Osteoblast (primary cell): ENCODE data around the gene SMO. TPM values are rescaled to one million over a fixed set of nuclear protein-coding genes. Genes with fewer than 3 reads are reported as not detected.
A peak's percentile ranks its signal among the peaks of the same experiment; 100 is the strongest.
"Not testable (repeated sequence)": the region's sequence is repeated elsewhere in the genome, so short reads cannot be mapped to it uniquely, and the experiment has no call there.

ENCODE experiments used
- DNase-seq: peaks from one replicate; pipeline ENCODE4 v3.0.0; 2011; ENCODE audit warnings: low spot score, mixed read lengths; ENCODE audit not compliant: insufficient read length; ENCODE audit errors: missing footprints
- H2AFZ ChIP-seq: 2 replicates; pipeline ENCODE4 v1.6.0; 2011; ENCODE audit warnings: mild to moderate bottlenecking, low read length
- H3K27ac ChIP-seq: 2 replicates; pipeline ENCODE4 v1.5.1; 2011; ENCODE audit warnings: mild to moderate bottlenecking, low read depth, low read length, moderate library complexity
- H3K27me3 ChIP-seq: 2 replicates; pipeline ENCODE4 v1.6.0; 2012; ENCODE audit warnings: mild to moderate bottlenecking, control low read depth, inconsistent platforms, low read length, moderate library complexity; ENCODE audit not compliant: insufficient read depth
- H3K36me3 ChIP-seq: 2 replicates; pipeline ENCODE4 v1.5.1; 2011; ENCODE audit warnings: mild to moderate bottlenecking, low read length, control low read depth, moderate library complexity; ENCODE audit not compliant: insufficient read depth
- H3K4me1 ChIP-seq: 2 replicates; pipeline ENCODE4 v1.5.1; 2011; ENCODE audit warnings: mild to moderate bottlenecking, low read length, control low read depth, moderate library complexity; ENCODE audit not compliant: insufficient read depth
- H3K4me2 ChIP-seq: 2 replicates; pipeline ENCODE4 v1.6.0; 2011; ENCODE audit warnings: mild to moderate bottlenecking, low read length; ENCODE audit not compliant: insufficient read depth
- H3K4me3 ChIP-seq: fragments of 200-600 bp; sonication (generic); 3 replicates; pipeline ENCODE4 v1.5.1; 2012; ENCODE audit warnings: mild to moderate bottlenecking, low read length, inconsistent platforms; ENCODE audit not compliant: insufficient read depth
- H3K79me2 ChIP-seq: 2 replicates; pipeline ENCODE4 v1.6.0; 2012; ENCODE audit warnings: mild to moderate bottlenecking, low read length, control low read depth, inconsistent platforms; ENCODE audit not compliant: insufficient read depth
- H3K9me3 ChIP-seq: 2 replicates; pipeline ENCODE4 v1.5.1; 2011; ENCODE audit warnings: low read depth, low read length, control low read depth
- H4K20me1 ChIP-seq: 2 replicates; pipeline ENCODE4 v1.6.0; 2012; ENCODE audit warnings: mild to moderate bottlenecking, low read length, control low read depth; ENCODE audit not compliant: insufficient read depth
- total RNA-seq: library from RNA; depleted of rRNA; stranded (reverse); fragments of >200 nt; gene quantifications from 2 replicates; pipeline ENCODE4 v1.2.3, GENCODE V29; 2012
- TF ChIP-seq, protein P1 (sequence below): IDR thresholded peaks from 2 replicates; pipeline ENCODE4 v1.5.1; 2011; ENCODE audit warnings: mild to moderate bottlenecking, low read depth, low read length, moderate library complexity; ENCODE audit errors: extremely low read depth

Gene SMO
- total RNA-seq, 1 donor = 19.9 TPM

DNA sequence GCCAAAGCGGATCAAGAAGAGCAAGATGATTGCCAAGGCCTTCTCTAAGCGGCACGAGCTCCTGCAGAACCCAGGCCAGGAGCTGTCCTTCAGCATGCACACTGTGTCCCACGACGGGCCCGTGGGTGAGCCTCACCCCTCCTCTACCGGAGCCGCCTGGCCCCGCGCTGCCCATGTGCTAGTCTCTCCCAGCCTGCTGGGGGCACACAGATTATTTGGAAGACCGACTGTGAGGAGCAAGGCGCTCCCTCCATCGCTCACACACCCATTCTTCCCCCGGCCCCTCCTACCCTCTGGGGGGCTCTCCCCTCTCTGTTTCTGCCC lies 22.5 kb downstream of the SMO start:
- TF ChIP-seq, protein P1, sequence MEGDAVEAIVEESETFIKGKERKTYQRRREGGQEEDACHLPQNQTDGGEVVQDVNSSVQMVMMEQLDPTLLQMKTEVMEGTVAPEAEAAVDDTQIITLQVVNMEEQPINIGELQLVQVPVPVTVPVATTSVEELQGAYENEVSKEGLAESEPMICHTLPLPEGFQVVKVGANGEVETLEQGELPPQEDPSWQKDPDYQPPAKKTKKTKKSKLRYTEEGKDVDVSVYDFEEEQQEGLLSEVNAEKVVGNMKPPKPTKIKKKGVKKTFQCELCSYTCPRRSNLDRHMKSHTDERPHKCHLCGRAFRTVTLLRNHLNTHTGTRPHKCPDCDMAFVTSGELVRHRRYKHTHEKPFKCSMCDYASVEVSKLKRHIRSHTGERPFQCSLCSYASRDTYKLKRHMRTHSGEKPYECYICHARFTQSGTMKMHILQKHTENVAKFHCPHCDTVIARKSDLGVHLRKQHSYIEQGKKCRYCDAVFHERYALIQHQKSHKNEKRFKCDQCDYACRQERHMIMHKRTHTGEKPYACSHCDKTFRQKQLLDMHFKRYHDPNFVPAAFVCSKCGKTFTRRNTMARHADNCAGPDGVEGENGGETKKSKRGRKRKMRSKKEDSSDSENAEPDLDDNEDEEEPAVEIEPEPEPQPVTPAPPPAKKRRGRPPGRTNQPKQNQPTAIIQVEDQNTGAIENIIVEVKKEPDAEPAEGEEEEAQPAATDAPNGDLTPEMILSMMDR = no peak
- no peak overlapping the region for H3K4me2 ChIP-seq
- H2AFZ ChIP-seq = no peak overlapping the region
- H3K4me3 ChIP-seq = no peak overlapping the region
- H4K20me1 ChIP-seq = peaks cover 5% of the 10 kb centered on the region
- no peaks in the 10 kb centered on the region for H3K27me3 ChIP-seq
- no peaks in the 10 kb centered on the region for H3K36me3 ChIP-seq
- no peak for DNase-seq
- no peaks in the 10 kb centered on the region for H3K4me1 ChIP-seq
- H3K9me3 ChIP-seq = no peaks in the 10 kb centered on the region
- no peak overlapping the region for H3K27ac ChIP-seq
- H3K79me2 ChIP-seq = no peaks in the 10 kb centered on the region

DNA sequence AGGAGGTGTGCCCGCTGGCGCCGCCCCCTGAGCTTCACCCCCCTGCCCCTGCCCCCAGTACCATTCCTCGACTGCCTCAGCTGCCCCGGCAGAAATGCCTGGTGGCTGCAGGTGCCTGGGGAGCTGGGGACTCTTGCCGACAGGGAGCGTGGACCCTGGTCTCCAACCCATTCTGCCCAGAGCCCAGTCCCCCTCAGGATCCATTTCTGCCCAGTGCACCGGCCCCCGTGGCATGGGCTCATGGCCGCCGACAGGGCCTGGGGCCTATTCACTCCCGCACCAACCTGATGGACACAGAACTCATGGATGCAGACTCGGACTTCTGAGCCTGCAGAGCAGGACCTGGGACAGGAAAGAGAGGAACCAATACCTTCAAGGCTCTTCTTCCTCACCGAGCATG lies 23.7 kb downstream of the SMO start:
- no peaks in the 10 kb centered on the region for H3K4me1 ChIP-seq
- H3K4me3 ChIP-seq = no peak overlapping the region
- no peak for DNase-seq
- no peaks in the 10 kb centered on the region for H3K9me3 ChIP-seq
- peaks cover 5% of the 10 kb centered on the region for H4K20me1 ChIP-seq
- H3K36me3 ChIP-seq = no peaks in the 10 kb centered on the region
- no peak overlapping the region for H3K27ac ChIP-seq
- no peaks in the 10 kb centered on the region for H3K27me3 ChIP-seq
- no peak overlapping the region for H3K4me2 ChIP-seq
- H3K79me2 ChIP-seq = no peaks in the 10 kb centered on the region
- H2AFZ ChIP-seq = no peak overlapping the region
- TF ChIP-seq, protein P1 = no peak

DNA sequence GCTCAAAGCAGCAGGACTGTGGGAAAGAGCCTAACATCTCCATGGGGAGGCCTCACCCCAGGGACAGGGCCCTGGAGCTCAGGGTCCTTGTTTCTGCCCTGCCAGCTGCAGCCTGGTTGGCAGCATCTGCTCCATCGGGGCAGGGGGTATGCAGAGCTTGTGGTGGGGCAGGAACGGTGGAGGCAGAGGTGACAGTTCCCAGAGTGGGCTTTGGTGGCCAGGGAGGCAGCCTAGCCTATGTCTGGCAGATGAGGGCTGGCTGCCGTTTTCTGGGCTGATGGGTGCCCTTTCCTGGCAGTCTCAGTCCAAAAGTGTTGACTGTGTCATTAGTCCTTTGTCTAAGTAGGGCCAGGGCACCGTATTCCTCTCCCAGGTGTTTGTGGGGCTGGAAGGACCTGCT lies 24.2 kb downstream of the SMO start:
- Histone ChIP-seq H2AFZ (no peak overlapping the region), H3K4me1 (no peaks in the 10 kb centered on the region), H3K4me3 (no peak overlapping the region), H3K9me3 (no peaks in the 10 kb centered on the region), H3K79me2 (no peaks in the 10 kb centered on the region), H3K27ac (no peak overlapping the region), H3K4me2 (no peak overlapping the region), H3K27me3 (no peaks in the 10 kb centered on the region), H3K36me3 (no peaks in the 10 kb centered on the region), H4K20me1 (peaks cover 5% of the 10 kb centered on the region)
- no peak for DNase-seq
- TF ChIP-seq, protein P1 = no peak

DNA sequence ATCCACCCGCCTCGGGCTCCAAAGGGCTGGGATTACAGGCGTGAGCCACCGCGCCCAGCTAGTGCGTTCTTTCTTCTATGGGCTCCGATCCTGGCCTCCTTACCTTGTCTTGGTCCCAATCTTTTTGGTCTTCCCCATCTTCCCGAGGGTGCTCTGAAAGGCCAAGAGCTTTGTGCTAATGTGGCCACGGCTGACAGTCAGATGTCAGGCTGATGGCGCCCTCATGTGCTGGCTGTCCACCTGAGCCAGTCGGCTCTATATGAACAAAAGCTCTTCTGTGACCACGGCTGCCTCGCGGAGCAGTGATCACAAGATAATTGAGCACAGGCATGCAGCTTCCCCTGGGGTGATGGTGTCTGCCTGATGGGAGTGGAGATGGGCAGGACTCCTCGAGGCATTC lies 25.4 kb downstream of the SMO start:
- H3K4me2 ChIP-seq = no peak overlapping the region

DNA sequence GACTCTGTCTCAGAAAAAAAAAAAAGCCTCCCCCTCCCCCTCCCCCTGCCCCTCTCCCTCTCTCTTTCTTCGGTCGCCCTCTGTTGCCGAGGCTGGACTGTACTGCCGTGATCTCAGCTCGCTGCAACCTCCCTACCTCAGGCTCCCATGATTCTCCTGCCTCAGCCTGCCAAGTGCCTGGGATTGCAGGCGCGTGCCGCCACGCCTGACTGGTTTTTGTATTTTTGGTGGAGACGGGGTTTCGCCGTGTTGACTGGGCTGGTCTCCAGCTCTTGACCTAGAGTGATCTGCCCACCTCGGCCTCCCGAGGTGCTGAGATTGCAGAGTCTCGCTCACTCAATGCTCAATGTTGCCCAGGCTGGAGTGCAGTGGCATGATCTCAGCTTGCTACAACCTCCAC lies 27.3 kb downstream of the SMO start:
- H3K4me2 ChIP-seq, H2AFZ ChIP-seq, H4K20me1 ChIP-seq, H3K36me3 ChIP-seq, H3K4me1 ChIP-seq, H3K9me3 ChIP-seq, H3K27ac ChIP-seq, H3K27me3 ChIP-seq, H3K4me3 ChIP-seq, H3K79me2 ChIP-seq, DNase-seq: not testable (repeated sequence)

More for the DNA sequence above, 25.4 kb downstream of the SMO start:
- peaks cover 5% of the 10 kb centered on the region for H4K20me1 ChIP-seq
- no peak overlapping the region for H3K27ac ChIP-seq
- no peaks in the 10 kb centered on the region for H3K79me2 ChIP-seq
- DNase-seq = peak; percentile 85
- H3K27me3 ChIP-seq = no peaks in the 10 kb centered on the region
- no peak overlapping the region for H3K4me3 ChIP-seq
- peak overlapping the region; percentile 65 for H2AFZ ChIP-seq
- H3K36me3 ChIP-seq = no peaks in the 10 kb centered on the region
- no peaks in the 10 kb centered on the region for H3K4me1 ChIP-seq
- TF ChIP-seq, protein P1 = peak; percentile 7
- H3K9me3 ChIP-seq = no peaks in the 10 kb centered on the region

DNA sequence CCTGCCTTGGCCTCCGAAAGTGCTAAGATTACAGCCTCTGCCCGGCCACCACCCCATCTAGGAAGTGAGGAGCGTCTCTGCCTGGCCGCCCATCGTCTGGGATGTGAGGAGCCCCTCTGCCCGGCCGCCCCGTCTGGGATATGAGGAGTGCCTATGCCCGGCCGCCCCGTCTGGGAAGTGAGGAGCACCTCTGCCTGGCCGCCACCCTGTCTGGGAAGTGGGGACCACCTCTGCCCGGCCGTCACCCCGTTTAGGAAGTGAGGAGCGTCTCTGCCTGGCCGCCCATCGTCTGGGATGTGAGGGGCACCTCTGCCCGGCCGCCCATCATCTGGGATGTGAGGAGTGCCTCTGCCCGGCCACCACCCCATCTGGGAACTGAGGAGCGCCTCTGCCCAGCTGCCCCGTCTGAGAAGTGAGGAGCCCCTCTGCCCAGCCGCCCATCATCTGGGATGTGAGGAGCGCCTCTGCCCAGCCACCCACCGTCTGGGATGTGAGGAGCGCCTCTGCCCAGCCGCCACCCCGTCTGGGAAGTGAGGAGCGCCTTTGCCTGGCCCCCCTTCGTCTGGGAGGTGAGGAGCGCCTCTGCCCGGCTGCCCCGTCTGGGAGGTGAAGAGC lies 27.8 kb downstream of the SMO start:
- H4K20me1 ChIP-seq, H3K4me1 ChIP-seq, H3K27me3 ChIP-seq, H3K9me3 ChIP-seq, H3K4me2 ChIP-seq, H3K36me3 ChIP-seq, H3K27ac ChIP-seq, H3K4me3 ChIP-seq, H3K79me2 ChIP-seq, H2AFZ ChIP-seq, DNase-seq: not testable (repeated sequence)
